Kidney tubule cell (primary cell): Measurements from ENCODE around the gene LAMA3.

Experiments used
- DNase-seq: peaks from one replicate; pipeline ENCODE4 v3.0.0-alpha.2; 2018; ENCODE audit warnings: low spot score

LAMA3 gene

GRCh38 chr18:23706971-23707640 is 17.9 kb downstream of the LAMA3 start:
- no peak for DNase-seq

- DNase-seq, result peak; percentile 59
These were observed 20.8 kb downstream of the LAMA3 start for GRCh38 chr18:23710068-23710527.

DNA sequence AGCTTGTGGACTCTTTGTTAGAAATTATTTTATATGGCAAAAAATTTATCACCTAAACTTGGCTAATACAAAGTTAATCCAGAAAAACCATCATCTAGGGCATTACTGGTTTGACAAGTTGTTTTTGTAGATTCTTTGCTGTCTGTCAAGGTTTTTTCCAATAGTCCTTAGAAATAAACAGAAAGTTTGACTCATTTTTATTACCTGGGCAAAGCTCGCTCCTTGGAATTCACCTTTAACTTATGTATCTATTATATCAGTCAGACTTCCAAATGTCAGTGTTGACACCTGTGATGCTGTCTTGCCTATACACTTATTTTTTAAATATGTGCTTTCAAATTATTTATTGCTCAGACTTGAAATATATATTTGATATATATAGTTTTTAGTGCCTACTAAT is 21.7 kb downstream of the LAMA3 start:
- DNase-seq, result no peak

DNA sequence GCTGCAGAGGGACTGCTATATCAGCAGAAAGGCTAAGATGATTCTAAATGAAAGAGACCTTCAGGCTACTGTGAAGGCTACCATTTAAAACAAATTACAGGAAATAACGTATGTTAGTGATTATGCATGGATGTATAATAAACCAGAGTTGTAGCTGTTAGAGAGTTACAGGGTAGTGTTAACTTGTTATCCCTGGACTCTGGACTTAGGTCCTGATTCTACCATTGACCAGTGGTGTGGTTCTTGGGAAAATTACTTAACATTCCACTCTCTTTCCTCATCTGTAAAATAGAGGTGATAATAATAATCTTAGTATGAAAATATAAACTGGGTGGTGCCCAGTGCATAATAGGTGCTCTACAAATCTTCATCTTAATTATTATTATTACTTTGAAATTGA is 22.2 kb downstream of the LAMA3 start:
- DNase-seq, result no peak

DNA sequence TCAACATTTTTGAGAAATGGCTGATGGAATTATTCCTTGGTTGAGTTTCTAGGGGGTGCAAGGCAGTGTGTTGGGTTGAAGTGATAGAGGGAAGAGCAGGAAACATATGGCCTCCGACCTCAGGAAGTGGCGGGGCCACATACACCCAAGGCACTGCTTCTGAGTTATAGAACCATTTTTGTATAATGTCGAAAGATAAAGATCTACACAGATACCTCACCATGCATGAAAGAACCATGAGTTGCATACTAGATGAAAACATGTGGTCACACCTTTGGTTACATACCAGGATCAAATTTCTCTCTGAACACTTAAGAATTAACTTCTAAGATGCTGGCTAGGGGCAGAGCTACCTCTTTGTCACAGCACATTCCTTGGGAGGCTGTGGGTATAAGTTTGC is 23.2 kb downstream of the LAMA3 start:
- peak; percentile 58 for DNase-seq

GRCh38 chr18:23714576-23714975 is 25.3 kb downstream of the LAMA3 start:
- no peak for DNase-seq

DNA sequence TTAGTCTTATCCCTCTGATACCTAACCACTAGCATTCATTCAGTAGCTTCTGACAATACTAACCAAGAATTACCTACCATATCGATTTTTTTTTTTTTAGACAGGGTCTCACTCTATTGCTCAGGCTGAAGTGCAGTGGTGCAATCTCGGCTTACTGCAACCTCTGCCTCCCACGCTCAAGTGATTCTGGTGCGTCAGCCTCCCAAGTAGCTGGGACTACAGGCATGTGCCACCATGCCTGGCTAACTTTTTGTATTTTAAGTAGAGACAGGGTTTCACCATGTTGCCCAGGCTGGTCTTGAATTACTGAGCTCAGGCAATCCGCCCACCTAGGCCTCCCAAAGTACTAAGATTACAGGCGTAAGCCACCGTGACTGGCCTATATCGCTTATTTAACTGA is 26.8 kb downstream of the LAMA3 start:
- peak; percentile 74 for DNase-seq

- DNase-seq, result peak; percentile 75
These were observed 27.3 kb downstream of the LAMA3 start for GRCh38 chr18:23716516-23716915.

GRCh38 chr18:23716966-23717365 is 27.7 kb downstream of the LAMA3 start:
- DNase-seq, result no peak

DNA sequence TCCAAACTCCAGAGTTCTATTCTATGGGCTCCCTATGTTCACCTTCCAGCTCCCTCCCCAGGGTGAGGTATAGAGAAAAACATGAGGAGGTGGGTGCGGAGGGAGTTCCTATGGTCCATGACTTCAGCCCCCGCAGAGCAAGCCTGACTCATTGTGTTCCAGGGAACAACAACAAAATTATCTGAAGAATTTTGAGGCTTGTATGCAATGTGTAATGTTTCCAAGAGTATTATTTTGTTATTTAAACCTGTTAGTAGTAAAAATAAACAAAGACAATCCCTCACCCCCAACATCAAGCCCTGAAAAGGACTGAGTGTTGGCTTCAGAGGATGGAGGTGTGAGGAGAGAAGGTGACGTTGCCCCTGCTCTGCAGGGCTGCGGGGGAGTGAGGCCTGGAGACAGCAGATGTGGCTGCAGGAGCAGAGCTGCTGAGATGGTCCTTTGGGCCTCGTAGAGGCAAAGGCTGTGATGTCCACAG is 29.0 kb downstream of the LAMA3 start:
- DNase-seq, result no peak

GRCh38 chr18:23718731-23719130 is 29.5 kb downstream of the LAMA3 start:
- no peak for DNase-seq

DNA sequence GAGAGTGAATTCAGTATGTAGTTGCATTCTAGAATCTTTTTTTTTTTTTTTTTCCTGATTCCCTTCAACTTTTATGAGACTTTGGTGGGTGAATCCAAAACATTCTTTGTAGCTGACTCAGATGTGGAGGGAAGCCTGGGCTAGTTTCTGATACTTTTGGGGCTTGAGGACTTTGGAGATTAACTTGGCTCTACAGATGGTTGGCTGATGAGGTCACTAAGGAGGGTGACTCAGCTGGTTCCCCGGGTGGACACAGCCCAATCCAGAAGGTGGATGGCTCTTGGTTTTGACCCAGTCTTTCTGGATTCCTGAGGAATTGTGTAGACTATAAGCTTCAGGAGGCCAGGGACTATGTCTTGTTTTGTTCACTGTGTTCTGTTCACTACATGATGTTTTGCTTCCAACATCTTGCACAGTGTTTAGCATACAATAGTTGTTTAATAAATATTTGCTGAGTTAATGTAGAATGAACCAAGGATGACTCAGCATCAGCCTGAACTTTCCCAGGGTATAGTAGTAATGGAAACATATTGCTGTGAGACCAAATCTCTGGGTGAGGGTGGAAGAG is 30.5 kb downstream of the LAMA3 start:
- peak; percentile 99 for DNase-seq

- no peak for DNase-seq
These were observed 32.6 kb downstream of the LAMA3 start for GRCh38 chr18:23721696-23722480.

DNA sequence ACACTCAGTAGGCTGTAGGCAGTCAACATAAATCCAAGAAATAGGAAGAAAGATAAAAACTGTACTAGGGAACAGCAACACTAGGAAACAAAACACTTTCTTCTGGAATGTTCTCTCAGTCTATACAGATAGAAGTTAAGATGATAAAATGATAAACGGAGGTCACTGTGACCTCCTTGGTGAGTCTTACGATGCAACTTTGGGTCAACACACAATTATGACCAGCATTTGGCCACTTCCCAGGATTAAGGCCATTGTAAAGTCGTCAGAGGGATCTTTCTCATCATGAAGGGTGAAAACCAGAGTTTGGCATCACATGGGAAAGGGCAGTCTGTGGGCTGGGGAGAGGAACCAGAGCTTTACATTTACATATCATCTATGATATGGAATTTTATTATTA is 33.4 kb downstream of the LAMA3 start:
- no peak for DNase-seq

- no peak for DNase-seq
These were observed 33.9 kb downstream of the LAMA3 start for GRCh38 chr18:23723121-23723520.

- no peak for DNase-seq
These were observed 35.4 kb downstream of the LAMA3 start for GRCh38 chr18:23724681-23725080.

DNA sequence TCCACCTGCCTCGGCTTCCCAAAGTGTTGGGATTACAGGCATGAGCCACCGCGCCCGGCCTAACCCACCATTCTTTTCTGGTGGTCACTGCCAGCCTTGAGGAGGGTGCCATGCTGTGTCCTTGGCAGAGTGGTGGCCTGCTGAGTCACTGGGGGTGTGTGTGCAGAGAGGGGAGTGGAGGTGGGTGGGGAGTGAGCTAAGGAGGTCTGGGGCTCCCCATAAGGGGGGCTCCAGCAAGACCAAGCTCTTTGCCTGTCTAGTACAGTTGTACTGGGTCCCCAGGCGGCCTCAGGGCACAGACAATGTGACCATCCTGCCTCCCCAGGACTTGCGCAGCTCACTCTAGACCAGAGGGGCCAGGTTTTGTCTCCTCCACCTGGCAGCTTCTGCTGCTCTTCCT is 36.1 kb downstream of the LAMA3 start:
- no peak for DNase-seq

DNA sequence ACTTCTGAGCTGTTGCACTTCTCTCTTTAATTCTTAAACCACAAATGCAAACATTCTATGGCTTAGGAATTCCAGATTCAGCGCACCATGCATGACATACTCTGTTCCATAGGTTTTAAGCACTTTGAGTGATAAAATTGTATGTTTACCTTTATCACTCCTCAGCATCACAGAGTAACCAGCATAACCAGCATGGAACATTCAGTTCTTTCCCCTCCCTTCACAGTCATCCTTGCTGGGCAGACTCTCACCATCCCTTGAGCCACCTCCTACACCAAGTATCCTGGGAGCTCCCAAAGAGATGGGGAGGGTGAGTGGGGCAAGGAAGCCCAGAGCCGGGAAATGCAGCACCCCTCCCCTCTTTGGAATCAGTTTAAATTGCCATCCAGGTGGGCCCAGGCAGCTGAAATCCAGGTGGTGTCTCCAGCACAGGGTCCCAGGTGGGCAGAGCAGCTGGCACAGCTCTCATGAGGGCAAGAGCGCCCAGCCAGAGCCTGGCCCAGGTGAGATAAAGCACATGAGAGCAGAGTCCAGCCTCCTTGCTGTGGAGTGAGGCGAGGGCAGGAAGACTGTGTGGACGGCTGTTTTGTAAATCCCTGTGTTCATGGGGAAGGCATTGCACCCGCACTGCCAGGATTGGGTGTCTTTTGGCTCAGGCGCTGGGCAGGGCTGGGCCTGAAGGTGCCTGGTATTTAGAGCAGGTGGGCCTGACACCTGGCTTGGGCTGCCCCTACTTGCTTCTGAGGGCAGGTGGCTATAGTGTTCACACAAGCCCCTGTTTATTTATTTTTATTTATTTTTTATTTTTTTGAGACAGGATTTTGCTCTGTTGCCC is 36.8 kb downstream of the LAMA3 start:
- no peak for DNase-seq

- no peak for DNase-seq
These were observed 38.6 kb downstream of the LAMA3 start for GRCh38 chr18:23727707-23728493.

DNA sequence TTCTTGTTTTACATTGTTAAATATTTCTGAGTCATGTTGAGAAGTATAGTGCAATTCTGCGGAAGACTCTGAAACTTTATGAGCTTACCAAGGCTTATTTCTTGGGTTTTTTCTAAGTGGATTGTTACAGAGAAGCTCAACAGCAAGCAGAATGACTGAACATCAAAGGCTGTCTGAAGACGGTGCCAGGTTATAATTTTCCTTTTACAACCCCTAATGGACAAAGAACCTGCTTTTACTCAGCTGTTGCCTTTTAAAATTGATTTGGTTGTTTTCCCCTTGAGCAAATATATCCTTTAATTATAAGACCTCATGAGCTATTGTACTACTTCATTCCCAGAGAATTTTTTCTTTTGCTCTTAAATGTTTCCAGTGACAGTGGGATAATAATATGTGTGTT is 41.6 kb downstream of the LAMA3 start:
- no peak for DNase-seq

GRCh38 chr18:23731861-23732260 is 42.6 kb downstream of the LAMA3 start:
- DNase-seq, result no peak
